Activated CD8-positive, alpha-beta memory T cell treated with anti-CD3 and anti-CD28 coated beads for 48 hours (primary cell): Measurements from ENCODE around the gene ADCY5.

ENCODE experiments used
- DNase-seq, 3 experiments: peaks; one replicate each; pipeline ENCODE4 v3.0.0-alpha.2; 2020; ENCODE audit warnings: low read depth in 2 of 3, low spot score in 2 of 3

ADCY5 gene

DNA sequence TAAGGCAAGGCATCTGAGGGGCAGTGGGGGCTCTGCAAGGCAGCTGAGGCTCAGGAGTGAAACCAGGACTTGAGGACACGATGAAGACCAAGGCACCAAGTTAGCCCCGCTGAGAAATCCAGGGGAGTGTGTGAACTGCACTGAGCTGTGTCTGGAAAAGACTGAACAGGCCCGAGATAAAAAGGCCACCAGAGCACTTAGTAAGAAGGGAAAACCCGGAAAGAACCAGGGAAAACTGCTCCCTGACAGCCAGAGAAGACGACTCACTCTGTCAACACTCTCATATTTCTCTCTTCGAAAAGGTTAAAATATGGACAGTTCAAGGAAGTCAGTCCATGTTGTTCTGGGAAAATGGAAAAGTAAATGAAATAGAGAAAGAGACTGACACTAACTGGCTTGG lies 138.1 kb downstream of the ADCY5 start:
- no peak for DNase-seq

DNA sequence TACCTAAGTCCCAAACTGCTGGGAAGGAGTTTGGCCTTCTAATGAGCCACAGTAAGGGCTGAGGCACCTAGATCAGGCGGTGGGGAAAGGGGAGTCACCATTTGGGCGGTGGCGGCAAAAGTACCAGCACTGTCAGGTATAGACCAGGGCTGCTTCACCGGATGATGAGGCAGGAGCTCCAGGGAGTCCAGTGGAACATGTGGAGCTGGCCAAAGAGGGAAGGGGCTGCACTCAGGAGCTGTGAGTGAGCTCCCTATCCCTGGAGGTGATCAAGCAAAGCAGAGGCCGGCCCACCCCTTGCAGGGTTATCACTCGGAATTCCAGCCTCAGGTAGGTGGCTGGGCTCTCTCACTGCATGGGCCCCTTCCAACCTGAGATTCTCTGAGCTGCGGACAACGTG lies 138.7 kb downstream of the ADCY5 start:
- DNase-seq: no peak

DNA sequence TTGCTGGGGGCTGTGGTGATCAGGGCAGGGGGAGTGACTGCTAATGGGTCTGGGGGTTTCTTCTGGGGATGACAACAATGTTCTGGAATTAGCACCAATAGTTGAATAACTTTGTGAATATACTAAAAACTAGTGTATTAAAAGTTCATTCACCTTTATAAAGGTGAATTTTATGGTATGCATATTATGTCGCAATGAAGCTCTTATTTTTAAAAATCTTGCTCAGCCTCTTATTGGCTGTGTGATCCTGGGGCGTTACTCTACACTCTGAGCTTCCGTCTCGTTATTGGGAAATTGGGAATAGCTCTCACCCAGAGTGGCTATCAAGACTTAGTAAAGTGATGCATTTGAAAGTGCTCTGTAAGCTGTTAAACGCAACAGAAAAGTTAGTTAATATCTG lies 141.8 kb downstream of the ADCY5 start:
- no peak for DNase-seq

DNA sequence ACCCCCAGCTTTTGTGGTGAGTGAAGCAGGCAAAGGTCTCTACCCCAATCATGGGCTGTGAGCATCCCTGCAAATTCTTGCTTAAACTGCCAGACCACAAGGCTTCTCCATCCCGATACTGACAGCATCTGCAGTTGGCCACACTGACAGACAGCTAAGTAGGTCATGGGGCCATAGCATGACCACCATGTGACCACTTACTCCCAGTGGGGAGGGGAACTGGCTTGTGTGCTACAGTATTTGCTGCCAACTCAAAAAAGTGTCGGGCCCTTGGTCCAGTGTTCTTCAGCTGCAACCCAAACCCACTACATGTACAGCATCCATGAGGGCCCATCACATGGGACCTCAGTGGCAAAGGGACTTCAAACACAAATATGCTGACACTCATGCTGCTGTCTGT lies 143.7 kb downstream of the ADCY5 start:
- DNase-seq: no peak

DNA sequence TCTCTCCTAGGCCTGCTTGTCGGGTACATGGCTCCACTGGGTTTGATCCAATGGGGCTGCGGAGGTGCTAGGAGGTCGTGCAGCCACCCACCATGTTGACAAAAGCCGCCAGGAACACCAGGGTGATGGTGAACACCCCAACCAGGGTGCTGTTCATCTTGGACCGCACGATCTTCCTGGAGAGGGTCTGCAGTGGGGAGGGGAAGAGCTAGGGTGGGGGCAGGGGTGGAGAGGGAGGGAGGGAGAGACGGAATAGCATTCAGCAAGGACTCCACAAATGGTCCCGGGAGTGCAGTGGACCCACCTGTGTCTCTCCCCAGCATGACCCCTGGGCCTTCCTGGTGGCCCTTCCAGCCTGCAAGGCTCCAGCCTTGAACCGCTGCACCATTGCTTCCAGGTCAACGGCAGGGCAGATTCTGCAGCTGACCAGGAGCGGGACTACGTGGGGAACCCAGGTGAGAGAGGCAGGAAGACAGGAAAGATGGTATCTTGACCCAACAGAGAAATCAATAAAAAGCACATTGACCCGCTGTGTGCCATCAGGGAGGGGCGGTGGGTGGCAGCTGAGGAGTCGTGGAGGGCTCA lies 144.8 kb downstream of the ADCY5 start:
- no peak for DNase-seq

DNA sequence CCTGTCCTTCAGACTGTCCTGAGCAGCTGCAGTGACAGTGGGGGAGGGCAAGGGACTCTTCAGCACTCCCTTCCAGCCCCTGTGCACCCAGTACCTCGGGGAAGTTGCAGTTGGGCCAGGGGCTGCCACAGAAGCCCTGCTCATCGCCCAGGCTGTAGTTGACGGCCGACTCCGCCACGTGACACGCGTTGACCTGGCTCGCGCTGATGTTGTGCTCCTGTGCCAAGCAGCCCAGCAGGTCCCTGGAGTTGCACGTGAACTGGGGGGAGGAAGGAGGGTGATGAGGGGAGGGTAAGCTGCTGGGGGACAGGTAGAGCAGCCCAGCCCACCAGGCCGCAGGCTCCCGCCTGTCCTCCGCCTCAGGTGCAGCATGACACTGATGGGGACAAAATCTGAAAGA lies 145.9 kb downstream of the ADCY5 start:
- no peak for DNase-seq

DNA sequence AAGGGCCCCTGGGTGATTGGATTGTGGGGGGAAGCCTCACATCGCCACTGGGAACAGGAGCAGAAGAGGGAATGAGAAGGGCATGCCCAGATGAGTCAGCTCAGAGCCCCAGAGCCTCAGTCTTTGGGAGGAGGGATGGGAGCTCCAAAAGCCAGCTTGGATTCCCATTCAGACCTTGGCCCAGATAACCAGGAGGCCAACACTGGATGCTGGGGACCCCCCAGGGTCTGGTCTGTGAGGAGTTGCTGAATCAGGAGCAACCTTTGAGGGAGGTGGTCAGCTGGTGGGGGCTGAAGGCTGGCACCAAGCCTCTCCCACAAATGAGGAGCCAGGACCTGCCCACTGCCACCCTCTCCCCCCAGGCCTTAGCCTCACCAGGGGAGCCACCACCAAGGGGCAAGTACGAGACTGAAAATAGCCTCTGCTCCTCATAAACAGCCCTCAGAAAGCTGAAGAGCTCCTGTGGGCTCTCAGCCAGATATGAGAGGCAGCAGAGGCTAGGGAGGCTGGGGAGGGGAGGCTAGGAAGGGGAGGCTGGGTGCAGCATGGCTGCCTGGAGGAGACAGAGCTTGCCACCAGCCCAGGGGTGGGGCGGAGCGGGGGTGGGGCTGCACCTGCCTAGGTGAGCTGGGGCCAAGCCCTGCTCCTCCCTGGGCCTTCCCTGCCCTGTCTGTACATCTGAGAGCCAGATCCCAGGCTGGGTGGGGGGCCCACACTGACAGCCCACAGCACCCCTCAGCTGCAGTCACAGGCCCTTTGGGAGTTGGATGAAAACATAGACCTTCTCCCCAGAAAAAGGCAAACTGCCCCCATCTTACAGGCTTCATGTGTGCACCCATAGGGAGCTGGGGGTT lies 147.3 kb downstream of the ADCY5 start:
- no peak for DNase-seq

DNA sequence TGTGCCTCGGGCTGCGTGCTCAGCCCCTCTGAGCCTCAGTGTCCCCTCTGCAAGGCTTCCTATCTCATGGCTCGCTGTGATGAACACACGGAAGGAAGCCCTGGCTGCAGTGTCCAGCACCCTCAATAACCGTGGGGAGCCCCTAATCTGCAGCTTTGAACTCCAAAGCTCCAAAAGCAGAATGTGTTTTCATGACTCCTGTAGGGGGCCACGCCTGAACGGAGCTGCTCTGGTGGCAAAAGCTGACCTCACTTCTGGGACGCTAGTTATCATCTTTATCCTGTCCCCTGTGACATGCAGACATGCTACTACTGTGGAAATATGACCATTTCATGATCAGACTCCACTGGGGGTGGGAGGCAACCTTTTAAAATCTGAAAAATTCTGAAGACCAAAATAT lies 148.3 kb downstream of the ADCY5 start:
- no peak for DNase-seq

DNA sequence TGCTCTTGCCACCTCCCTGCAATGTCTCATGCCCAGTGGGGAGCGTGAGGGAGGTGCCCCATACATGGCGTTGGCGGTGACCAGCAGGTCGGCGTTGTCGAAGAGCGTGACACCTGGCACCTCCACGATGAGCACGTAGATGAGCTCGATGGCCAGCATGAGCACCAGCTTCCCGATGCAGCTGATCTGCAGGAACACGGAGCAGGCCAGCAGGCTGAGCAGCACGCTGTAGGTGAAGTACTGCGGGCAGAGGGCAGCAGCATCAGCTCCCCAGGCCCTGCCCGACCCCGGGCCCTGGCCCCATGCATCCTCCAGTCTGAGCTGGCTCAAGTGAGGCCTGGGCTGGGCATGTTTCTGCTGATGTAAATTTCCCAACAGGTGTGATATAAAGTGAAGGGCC lies 148.8 kb downstream of the ADCY5 start:
- DNase-seq: no peak

DNA sequence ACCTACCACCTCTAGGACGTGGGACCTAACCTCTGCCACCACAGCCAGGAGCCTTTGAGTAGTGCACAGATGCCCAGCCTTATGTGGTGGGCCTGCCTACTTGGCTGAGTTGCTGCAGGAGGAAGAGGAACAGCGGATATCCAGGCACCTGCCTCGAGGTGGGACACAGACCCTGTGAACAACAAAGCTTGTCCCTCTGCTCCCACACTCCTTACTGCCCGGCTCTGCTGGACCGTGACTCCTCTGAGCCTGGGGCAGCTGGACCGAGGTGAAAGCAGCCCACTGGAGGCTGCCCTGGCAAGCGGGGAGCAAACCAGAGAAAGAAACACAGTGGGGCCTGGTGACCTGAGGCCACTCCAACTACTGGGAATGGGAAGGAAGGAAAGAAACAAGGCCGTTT lies 149.3 kb downstream of the ADCY5 start:
- no peak for DNase-seq

DNA sequence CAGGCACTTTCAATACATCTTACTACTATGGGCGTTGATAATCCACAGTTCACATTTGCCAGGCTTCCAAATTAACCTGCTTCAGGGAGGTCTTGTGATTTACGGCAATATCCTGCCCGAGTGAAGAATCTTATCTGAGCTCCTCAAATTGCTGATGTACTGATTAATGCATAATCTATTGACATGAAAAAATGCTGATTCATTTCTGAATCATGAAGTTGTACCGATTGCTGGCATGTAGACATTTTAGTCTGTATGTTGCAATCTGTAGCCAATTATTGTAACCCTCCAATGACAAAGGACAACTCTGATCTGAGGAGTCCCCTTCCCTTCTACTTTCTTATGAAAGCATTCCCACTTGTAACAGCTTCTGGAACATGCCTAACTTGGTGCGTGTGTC lies 150.0 kb downstream of the ADCY5 start:
- DNase-seq: no peak

DNA sequence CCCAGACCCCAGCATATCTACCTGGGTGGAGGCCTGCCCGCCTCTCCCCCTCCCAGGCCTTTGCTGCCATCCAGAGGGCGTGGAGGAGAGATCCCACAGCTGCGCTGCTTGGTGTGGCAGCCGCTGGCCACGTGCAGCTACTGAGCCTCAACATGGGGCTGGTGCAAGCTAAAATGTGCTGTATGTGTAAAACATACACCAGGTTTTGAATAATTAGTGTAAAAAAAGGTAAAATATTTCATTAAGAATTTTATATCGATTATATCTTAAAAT lies 151.3 kb downstream of the ADCY5 start:
- no peak for DNase-seq

DNA sequence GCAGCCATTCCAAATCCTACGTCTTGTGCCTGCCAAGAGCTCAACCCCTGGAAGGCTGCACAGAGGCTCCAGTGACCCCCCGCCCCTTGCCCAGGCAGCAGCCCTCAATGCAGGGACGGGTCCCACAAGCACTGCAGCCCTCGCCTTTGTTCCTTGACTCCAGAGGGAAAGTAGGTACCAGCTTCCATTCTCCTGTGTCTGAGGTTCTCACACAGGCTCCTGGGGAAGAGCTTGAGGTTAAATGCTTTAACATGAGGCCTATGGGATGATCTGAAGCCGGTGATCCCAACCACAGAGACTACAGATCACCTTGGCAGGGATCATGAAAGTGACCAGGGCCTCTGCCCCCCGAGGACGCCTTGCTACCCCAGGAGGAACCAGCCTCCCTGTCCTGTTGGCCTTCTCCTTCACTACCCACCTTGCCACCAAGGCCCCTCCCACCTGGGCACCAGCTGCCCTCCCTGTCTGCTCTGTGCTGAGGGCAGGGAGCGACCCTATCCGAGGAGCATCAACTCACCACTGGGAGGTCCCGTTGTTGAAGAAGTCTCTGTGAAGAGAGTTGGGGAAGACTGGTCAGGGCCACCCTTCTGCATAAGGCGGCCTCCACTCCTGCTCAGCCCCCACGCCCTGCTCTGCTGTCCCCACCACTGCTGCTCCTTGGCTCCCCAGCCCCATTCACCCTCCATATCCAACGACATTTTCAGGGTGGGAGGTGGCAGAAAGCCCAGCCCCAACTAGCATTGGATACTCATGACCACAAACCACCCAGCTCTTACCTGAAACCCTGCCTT lies 151.9 kb downstream of the ADCY5 start:
- DNase-seq: no peak

DNA sequence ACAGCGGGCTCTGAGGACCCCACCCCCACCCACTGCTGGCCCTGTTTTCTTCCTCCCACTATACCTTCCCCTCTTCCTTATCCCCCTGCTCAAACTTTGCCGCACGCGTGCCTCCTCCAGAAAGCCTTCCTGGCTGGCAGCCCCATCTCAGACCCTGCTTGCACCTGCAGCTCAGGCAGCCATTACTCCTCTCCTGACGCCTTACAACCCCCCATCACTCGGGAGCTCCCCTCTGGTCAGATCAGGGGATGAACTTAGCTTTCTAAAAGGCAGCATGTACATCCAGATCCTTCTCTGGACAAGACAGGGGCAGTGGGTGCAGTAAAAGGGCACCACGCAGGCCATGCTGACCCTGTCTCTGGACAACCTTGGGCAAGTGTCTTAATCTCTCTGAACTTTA lies 152.6 kb downstream of the ADCY5 start:
- no peak for DNase-seq

DNA sequence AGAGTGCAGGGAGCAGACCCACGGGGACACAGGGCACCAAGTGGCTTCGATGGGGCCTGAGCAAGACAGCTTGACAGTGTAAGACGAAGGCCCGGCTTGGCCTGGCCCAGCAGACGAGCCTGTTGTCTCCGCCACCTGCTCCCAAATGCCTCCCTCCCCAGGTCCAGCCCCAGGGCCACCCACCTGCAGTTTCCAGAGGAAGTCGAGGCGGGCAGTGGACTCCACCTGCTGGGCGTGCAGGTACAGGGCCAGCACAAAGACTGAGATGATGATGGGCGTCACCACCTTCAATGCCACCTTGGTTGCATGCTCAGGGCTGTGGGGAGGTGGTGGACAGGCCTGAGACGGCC lies 153.0 kb downstream of the ADCY5 start:
- DNase-seq: no peak

DNA sequence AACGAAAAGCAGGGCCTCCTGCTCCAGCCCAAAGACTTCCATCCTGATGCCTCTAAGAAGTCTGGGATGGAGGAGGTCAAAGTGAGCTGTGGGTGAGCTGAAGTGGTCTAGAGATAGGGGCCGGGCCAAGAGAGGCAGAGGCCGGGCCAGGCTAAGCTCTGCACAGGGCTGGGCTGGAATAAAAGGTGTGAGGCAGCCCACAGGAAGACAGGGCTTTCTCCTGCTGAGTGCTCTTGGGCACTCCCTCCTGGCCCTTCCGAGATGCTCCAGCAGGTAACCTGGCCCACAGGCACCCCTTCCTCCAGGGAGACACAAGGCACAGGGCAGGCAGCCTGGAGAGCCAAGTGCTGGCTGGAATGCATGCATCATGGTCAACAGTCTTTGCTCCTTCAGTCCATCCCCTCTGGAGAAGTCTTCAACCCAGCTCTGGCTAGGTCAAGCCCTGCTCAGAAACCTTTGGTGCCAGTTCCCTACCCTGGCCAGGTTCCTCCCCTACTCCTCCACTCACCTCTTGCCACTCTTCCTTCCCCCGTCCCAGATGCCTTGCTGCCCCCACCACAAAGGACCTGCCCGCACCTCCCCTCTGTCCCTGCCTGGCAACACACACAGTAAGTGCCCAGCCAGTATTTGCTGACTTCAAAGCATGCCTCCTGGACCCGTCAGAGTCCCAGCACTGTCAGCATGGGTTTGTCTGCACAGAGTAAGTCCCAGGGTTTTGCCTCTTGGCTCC lies 153.6 kb downstream of the ADCY5 start:
- no peak for DNase-seq

DNA sequence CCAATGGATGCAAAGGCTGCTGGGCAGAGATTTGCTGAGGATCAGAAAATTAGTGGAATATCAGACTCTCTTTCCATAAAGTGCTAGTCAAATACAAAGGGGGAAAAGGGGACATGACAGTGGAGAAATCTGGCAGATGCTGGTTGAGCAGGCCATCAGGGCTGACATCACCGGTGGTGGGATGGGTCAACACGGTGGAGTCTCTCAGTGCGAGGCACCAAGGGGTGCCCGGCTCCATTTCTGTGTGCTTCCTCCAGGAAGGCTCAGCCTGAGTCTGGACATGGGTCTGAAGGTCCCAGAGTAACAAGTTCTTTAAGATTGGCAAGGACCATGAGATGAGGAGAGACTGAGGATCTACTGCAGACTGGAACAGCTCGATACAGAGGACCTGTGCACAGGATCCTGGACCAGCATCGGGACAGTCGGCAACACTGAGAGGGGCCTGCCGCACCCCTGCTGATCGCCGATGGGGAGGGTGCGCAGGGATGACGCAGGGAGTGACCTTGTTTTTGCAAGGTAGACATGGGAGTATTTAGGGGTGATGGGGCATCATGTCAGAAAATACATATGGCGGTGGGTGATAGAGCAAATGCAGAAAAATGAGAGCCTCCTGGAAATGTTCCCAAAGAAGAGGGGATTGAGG lies 154.5 kb downstream of the ADCY5 start:
- no peak for DNase-seq

DNA sequence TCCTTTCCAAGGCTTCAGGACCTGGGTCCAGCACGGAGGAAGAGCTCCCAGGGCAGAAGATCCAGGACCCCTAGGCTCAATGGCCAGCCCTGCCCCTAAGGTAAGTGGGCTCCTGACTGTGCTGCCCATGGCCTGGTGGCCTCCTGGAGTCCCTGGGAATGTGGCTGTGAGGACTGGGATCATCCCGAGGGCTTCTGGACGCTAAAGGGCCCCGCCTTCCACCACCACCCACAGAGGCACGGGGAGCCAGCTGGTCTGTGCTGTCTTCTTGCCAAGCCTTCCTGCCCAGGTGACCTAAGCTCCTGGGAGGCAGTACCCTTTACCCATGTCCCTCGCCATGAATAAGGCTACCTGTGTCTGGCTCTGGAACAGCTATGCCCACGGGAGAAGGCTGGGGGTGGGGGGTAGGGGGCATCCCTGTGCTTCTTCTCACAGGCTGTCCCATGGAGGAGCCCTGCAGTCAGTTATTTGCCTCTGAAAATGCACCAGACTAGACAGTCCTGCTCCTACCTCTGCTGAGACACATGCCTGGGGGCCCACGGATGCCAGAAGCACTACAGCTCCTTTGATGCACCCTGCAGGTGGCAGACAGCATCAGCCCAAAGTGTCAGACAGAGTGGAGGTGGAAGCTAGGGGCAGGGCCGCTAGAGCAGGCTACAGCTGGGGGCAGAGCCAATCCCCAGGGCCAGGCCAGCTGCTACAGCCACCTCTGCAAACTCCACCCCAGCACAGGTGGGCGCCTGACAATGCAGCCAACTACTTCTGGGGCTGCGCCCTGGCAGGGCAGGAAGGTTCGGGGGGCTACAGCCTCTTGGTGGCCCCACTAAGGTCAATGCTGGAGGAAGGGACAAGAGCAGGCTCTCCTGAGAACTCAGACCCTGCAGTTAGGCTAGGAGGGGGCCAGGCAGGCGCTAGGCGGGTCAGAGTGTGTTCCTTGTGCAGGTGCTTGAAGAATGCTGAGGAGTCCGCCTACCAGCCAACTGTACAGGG lies 156.3 kb downstream of the ADCY5 start:
- DNase-seq: no peak

DNA sequence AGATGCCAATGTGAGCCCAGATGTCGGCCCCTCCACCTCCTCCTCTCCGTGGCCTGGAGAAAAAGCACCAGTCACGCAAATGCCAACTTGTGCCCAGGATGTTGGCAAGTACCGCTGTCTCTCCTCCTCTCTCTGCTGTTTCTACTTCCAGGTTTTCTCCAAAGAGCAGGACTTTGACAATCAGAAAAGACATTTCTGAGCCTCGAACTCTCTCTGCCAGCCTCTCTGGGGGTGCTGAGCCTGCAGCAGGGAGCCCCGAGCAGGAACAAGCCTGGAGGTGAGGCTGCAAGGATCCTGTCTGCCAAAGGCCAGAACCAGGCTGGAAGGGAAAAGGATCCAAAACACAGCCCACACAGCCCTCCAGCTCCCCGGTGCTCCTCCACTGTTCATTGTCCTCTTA lies 157.5 kb downstream of the ADCY5 start:
- no peak for DNase-seq

DNA sequence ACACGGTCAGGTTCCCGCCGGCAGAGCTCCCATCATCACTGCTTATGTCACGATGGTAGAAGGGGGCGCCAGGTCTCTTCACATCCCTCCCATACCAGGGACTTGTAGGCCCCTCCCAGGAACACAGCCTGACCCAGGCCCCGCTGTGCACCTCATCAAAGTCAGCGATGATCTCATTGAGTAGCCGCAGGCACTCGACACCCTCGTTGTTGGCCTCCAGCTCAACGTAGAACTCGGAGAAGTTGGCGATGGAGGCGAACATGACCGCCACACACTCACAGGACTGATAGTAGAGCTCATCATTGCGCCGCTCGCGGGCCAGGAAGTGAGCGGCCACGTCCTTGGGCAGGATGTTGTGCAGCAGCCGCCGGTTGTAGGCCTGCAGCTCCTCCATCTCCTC lies 157.9 kb downstream of the ADCY5 start:
- no peak for DNase-seq
